HG02763 (cell line): ENCODE results near the gene SLC12A6.
"Not testable (repeated sequence)": the region's sequence is repeated elsewhere in the genome, so short reads cannot be mapped to it uniquely, and the experiment has no call there.

Experiments
- ATAC-seq: cut with Tn5 transposase; IDR thresholded peaks from one replicate; pipeline ENCODE4 v1.9.1; 2021; ENCODE audit warnings: mild to moderate bottlenecking, moderate library complexity; ENCODE audit not compliant: unreplicated experiment

The SLC12A6 gene

DNA sequence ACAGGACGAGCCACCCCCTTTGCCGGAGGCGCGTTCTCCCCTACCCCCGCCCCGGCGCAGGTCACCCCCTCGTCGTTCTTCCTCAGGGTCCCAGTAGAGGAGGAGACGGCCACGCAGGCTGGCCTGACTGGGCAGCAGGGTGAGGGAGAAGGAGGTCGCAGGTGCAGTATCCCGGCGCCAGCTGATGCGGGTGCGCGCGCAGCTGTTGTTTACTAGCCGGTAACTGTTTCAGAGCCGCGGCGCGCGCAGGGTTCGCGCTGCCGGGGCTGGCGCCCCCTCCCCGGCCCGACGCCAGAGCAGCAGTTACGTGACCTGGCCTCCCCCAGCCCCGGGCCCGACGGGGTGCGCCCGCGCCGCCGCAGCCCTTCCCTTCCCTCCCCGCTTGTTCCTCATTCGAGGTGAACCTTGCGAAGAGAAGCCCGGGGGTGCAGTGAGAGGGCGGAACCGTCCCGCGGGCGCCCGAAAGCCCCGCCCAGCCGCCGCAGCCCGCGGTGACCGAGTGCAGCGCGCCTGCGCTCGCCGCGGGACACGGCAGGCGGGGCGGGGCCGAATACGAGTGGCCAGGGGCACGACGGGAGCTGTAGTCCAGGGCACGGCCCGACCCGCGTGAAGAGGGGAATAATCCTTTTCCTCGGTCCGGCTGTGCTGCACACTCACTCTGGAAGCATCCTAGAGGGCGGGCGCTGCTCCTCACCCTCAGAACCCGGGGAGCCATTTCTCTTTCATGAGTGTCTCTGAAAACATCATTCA is at the start of gene SLC12A6:
SLC12A6 (minus strand) TSS at position 225 of the 750 bp plus-strand sequence. CDS start 1,101 bp downstream, outside the sequence.
- peak; percentile 78 for ATAC-seq

DNA sequence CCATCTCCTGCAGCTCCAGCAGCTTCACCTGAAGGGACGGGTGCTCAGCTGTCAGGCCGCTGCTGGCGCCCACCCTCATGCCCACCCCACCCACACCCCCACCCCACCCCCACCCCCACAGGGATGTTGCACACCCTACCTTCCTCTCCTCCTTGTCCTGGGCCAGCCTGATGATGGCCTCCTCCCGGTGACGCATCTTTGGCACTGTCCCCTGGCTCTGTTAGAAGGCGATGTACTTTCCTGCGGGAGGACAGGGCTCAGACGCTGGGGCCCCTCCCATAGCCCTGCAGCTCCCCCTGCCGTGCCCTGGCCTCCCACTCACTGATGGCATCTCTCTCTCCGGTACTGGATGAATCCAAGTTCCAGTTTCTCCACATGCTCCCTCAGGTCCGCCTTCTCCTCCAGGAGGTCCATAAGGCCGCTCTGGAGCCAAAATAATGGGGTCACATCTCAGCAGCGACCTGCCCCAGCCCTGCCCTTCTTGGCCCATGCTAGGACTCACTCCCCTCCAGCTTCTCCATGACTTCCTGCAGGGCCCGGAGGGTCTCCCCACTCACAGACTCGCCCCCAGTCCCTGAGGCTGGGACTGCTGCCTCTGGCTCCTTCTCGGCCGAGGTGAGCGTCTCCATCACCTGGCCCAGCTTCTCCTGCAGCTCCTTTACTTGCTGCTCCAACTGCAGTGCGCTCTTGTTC is 44.4 kb upstream of the SLC12A6 start:
- not testable (repeated sequence) for ATAC-seq

DNA sequence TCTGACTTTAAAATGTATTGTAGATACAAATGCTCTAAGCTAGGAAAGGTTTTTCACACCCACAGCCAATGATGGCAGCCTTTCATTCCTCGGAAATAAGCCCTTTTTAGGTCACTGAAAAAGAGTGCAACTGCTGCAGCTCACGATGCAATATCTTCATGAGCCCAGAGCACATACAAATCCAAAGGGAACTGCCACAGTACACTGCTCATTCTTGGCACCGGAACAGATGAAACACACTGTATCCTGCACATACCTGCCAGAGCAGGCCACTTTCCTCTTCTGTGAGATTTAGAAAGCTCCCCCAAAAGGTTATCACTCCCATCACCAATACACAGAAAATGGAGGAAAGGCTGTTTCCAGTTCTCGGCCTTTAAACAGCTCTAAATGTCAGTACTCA is 42.9 kb upstream of the SLC12A6 start:
- not testable (repeated sequence) for ATAC-seq

DNA sequence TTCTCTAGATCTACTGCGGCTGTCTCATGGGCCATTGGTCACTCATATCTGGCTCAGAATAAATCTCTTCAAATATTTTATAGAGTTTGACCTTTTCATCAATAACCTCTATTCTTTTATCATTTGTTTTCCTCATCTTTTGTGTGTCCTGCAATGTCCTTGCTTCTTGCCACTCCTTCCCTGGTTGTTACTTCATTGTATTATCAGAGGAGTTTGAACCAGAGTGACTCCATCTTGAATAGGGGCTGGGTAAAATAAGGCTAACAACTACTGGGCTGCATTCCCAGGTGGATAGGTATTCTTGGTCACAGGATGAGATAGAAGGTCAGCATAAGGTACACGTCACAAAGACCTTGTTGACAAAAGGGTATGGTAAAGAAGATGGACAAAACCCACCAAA is 39.3 kb upstream of the SLC12A6 start:
- ATAC-seq: no peak

DNA sequence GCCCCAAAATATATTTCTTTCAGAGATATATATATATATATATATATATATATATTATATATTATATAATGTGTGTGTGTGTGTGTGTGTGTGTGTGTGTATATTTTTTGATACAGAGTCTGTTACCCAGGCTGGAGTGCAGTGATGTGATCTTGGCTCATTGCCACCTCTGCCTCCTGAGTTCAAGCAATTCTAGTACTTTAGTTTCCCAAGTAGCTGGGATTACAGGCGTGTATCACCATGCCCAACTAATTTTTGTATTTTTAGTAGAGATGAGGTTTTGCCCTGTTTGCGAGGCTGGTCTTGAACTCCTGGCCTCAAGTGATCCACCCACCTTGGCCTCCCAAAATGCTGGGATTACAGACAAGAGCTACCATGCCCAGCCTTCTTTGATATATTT is 38.0 kb upstream of the SLC12A6 start:
- not testable (repeated sequence) for ATAC-seq

DNA sequence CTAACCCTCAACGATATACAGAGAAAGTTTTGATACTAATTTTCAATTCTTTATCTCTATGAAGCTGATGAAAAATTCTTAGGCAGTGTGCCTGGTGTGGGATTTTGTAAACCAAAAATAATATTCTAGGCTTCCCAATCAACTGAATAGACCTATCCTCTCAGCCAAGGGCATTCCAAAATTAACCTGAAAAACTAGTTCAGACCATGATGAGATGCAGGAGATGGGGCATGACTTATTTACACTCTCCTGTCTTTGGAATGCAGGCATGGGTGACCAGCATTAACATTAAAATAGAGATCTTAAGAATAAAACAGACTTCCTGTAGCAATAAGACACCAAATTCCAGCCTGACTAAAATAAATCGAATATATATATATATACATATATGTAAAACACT is 37.2 kb upstream of the SLC12A6 start:
- no peak for ATAC-seq

DNA sequence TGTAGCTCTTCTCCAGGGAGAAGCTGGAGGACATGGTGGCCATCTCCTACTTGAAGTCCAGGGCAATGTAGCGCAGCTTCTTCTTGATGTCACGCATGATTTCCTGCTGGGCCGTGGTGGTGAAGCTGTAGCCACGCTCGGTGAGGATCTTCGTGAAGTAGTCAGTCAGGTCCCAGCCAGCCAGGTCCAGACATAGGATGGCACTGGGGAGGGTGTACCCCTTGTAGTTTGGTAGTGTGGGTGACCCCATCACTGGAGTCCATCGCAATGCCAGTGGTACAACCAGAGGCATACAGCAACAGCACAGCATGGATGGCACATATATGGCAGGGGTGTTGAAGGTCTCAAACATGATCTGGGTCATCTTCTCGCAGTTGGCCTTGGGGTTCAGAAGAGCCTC is 36.4 kb upstream of the SLC12A6 start:
- ATAC-seq: no peak

DNA sequence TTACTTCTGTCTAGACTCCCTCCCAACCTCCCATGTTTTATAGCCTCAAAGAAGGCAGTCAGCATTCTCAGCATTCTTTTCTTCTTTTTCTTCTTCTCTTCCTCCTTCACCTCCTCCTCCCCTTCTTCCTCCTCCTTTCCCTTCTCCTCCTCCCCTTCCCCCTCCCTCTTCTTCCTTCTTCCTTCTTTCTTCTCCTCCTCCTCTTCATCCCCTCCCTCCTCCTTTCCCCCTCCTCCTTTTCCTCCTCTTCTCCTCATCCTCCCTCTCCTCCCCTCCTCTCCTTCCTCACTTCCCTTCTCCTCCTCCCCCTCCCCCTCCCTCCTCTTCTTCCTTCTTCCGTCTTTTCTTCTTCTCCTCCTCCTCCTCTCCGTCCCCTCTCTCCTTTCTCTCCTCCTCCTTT is 33.1 kb upstream of the SLC12A6 start:
- no peak for ATAC-seq

DNA sequence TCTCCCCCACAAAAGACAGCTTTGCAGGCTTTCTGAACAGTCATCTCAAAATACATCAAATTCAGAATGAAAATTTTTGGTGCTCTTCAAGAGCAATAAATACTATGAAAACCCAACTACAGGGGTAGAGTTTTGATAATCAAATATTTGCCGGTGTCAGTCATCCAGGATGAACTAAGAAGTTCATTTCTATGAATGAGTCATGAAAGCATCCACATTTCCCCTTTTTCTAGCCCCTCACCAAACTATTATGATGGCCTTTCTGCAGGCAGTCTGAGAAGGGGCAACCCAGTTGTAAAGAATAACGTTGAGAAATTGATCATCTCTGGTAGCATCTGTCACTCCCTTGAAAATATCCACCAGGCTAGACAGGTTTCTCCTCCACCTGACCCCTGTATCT is 32.5 kb upstream of the SLC12A6 start:
- no peak for ATAC-seq

DNA sequence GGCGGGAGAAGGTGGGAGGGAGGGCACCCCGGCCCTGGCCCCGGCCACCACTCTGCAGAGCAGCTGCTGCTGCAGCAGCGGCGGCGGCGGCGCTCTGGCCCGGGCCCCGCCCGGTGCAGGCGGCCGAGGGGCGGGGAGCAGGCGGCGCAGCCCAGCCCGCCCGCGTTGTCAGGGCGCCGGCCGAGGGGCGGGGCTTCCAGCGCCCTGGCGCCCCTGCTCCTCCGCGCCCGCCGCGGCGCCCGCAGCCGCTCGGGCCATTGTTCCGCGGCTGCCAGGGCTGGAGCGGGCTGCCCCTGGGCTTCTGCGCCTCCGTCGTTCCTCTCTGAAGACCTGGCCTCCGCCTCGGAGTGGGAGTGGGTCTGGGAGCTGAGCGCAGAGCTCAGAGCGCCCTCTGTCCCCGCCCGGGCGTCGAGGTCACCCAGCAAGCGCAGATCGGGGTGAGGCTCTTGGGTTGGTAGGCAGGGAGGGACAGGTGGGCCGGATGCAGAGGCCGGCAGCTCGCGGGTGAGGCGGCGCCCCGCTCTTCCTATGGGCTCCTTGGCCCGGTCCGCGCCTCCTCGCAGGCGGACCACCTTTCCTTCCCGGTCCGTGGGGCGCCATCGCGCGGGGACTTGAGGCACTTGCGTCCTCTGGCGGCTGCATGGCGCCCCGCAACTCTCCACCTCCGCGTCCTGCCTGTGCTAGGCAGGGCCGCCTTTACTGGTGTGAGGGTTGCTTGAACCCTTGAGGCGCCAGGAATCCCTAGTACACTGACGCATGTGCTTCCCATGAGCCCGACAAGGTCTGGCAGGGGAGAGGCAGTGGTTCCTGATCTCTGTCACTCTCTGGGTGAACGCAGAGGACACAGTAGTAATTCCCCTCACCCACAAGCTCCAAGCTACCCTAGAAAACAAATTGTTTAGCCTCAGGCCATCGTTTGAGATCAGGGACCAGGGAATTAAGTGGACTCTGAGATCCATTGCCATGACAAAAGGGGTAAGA is 29.8 kb upstream of the SLC12A6 start, which contains the start of gene LPCAT4:
LPCAT4 (minus strand) TSS at position 96 of the 981 bp plus-strand sequence. CDS start 96 bp downstream, outside the sequence.
- peak; percentile 76 for ATAC-seq

DNA sequence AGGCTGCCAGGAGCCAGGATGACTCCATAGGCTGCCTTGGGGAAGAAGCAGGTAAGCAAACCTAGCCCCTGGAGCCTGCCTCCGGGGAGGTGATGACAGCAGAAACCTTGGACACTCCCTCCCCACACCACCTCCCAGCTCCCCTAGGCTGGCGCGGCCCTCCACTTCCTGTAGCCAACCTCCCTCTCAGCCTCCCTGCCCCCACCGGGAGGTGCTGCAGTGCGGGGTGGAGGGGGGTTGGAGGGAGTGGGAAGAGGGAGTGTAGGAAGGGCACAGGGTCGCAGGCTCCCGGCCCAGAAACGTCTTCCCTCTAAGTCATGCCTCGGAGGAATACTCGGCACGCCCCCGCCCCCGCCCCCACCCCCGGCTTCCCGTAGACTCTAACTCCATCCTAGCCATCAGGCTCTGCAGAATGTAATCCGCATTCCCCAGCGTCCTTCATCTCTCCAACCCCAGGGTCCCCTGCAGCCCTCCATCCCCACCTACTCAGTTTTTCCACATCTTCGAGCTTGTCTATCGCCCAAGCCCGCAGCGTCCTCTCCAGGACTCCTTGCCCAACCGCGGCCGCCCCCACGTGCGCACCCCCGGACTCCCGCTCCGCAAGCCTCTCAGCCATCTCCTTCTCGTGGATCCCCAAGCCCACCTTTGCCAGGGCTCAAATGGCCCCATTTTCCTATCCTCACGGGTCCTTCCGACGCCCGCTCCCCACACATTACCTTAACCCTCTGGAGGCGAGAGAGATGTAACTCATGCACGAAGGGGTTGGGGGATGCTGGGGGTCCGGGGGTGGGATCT is 28.9 kb upstream of the SLC12A6 start:
- ATAC-seq: no peak

DNA sequence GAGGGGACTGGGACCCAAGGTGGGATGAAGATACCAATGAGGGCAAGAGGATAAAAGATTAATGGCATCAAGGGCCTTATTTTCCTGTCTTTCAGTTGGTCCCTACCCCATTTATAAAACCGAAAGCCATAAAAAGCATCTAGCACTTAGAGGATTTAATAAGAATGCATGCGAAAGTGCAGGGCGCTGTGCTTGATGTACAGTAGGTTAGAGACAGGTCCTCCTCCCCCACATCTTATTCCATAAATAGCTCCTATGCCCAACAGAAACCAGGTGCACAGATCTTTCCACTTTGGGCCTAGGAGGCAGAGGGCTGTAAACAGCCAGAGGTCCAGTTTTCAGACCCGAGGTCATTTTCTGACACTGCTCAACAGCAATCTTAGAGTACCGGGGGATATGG is 28.3 kb upstream of the SLC12A6 start:
- no peak for ATAC-seq

DNA sequence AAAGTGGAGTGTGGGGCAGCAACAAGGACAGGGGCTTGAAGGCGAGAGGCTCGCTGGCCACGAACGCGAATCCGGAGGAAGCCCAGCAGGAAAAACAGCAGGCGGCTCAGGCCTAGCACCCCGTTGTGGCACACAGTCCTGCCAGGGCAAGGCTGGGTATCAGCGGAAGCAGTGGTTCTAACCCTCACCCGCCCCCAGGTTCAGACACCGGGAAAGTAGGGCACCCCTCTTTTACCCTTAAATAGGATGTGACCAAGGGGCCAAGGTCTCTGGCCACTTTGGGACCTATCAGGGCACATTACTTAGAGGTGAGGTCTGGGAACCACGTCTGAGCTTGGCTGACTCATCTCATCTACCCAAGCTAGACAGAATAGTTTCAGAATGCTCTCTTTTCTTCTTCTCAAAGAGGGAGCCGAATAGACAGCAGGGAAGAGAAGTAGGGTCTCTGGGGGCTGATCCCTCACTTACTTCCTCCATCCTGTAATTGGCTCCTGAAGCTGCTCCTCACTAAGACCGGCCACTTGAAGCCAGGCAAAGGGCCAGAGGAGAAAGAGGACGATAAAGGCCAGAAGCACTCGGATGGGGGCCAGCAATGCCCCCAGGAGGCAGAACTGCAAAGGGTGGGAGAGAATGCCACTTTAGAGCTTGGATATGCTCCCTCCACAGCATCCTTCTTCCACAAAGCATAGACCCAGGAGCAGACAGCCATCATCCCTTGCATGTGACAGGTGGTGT is 27.7 kb upstream of the SLC12A6 start:
- ATAC-seq: no peak

DNA sequence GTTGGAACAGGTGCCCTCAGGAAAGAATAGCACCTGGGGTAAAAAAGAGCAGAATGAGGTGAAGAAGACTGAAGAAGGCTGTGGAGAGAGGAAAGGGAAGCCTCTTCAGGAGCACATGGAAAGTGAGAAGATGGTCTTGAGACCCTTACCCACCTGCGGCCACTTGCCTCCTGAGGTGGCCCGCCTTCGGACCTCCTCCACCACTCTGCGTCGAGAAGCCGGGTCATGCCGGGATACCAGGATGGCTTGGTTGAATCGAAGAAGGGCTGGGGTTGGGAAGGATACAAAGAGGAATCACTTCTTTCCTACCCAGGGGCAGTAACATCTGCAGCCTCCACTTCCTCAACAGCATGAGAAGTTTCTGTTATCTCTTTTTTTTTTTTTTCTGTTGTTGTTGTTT is 26.5 kb upstream of the SLC12A6 start:
- no peak for ATAC-seq

DNA sequence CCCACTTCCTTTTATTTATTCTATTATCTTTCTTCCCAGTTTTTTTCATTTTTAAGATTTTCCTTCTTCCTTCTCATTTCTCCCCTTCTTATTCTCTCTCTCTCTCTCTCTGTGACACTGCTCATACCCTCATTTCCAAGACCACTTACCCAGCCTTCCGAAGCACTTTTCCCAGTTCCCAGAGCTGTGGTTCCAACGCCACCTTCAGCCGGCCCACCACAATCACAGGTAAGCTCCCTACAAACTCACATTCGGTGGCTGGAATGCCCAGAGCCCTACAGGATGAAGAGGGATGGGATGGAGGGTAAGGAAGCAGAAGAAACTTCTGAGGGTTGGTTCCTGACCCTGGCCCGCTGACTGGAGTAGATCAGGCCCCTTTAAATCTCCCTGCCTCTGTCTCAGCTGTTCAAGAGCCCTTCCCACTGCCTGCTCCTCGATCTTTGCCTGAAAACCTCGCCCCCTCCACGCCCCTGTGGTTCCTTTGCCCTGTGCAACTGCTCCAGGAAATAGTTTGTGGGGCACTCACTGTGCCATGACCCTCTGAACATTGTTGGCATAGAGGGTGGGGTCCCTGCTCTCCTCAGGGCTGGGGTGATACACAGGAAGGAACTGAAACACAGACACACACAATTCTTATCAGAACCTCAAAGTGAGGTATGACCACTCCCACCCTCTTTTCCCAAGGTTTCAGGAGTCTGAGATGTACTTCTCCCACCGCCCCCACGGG is 24.6 kb upstream of the SLC12A6 start:
- ATAC-seq: no peak

DNA sequence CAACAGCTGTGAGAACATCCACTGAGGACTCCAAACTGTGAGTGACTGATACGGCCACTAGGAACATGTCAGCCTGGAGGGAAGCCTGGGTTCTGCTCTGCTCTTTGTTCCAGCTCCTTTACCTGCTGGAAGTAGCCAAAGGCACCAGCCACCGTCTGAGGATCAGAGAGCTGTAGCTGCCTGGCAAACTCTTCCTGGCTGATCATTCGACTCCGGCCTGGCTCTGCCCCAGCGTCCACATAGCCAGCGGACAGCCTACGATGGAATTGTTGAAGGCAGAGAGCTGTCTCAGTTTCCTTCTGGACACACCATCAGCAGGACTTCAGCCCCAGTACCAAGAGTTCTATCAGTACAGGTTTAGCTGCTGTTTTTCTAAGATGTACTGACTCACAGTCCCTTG is 23.7 kb upstream of the SLC12A6 start:
- no peak for ATAC-seq

DNA sequence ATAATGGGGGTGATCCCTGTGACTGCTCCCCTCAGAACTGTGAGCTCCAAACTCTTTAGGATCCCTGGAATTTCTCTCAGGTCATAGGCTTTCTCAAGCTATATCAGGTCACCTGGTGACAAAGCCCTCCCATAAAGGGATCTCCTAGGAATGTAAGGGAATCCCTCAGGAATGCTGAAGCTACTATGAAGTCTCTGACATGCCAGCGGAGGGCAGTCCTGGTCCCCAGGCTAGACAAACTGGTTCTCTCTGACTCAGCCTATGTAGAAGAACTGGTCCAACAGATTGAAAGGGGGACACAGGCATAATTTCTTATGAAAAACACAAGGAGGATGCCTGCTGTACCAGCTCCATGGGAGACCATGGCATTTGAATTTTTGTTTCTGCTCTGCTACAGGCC is 22.7 kb upstream of the SLC12A6 start:
- no peak for ATAC-seq

DNA sequence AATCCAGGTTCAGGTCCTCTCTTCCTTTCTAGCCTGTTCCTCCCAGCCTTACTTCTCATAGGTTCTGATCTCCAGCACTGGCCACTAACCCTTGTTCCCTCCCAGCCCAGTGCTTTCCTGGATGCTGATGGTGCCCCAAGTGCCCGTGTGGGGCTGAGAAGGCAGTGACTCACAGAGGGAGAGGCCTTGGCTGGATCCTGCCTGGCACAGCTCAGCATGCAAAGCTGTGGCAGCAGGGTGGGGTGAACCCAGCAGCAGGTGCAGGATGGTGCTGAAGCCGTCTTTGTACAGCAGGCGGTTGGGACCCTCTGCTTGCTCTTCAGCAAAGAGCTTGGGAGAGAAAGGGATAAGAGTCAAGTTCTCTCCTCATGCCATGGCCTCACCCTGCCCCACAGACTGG is 21.8 kb upstream of the SLC12A6 start:
- no peak for ATAC-seq

DNA sequence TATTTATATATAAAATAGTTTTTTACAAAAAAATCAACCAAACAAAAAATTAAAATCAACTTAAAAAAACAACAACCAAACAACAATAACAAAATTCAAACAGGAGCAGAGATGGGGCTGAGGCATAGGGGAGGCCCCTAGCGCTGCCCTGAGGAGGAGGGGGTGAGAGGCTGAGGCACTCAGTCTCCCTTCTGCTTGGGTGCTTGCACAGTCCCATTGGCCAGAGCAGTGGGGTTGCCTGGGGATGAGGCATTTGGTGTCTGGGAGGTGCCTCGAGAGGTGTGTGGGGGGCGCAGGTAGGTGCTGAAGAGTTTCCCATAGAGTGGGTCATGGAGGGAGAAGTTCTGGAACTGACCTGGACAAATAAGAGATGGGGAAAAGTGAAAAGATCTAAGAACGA is 21.4 kb upstream of the SLC12A6 start:
- ATAC-seq: no peak
